SK-N-MC (cell line): ENCODE data around the gene PSMB1.

Experiments
- EZH2 ChIP-seq: fragments of 200-600 bp; sonication (generic); IDR thresholded peaks from one replicate; pipeline ENCODE4 v1.6.1; 2017; ENCODE audit warnings: antibody characterized with exemption
- POLR2AphosphoS5 ChIP-seq: IDR thresholded peaks from 2 replicates; pipeline ENCODE4 v1.6.1; 2012; ENCODE audit warnings: mild to moderate bottlenecking, low read depth, low read length, borderline replicate concordance

GRCh38 chr6:170485159-170485558 is 67.9 kb downstream of the PSMB1 start:
- TF ChIP-seq EZH2 (no peak), POLR2AphosphoS5 (no peak)
